ENCODE results near the gene NPHP1. TPM values are rescaled to one million over a fixed set of nuclear protein-coding genes. Genes with fewer than 3 reads are reported as not detected.
"Not testable (repeated sequence)": the region's sequence is repeated elsewhere in the genome, so short reads cannot be mapped to it uniquely, and the experiment has no call there.

The NPHP1 gene
- total RNA-seq, 1 donor from 2014 or later, result 3.6 TPM

DNA sequence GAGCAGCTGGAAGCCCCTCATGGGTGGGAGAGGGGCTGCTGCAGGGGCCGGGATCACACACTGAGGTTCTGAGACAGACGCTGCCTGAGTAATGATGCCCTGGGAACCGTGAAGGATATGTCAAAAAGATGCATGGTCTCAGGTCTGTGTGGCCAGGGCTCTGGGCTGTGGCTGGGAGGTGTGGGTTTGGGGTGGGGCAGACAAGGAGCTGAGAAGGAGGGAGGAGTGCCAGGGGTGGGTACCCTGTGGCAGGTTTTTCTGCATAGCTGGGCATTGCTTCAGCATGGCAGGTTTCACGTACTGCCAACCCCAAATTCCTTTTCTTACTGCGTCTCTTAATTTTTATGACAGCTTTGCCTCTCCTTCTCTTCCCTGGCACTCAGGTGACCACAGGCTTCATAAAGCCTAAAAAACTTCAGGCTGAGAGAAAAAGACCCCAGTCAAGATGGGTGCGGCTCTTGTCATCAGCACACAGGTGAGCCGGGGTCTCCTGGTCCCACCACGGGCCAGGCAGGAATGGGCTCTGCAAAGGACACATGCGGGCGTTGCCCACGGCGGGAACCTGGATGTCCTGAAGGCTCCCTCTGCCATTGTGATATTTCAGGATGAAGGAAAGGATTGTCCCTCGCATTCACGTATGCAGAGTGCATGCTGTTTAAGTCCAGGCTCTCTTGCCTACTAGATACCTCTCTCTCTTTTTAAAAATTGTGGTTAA lies 107.2 kb downstream of the NPHP1 start:
- H3K9me3 Mint-ChIP-seq (ENCODE audit: unreplicated experiment), result no peaks in the 10 kb centered on the region
- no peaks in the 10 kb centered on the region for H3K27me3 Mint-ChIP-seq (ENCODE audit: unreplicated experiment)
- no peak overlapping the region for H3K27ac Mint-ChIP-seq (ENCODE audit: unreplicated experiment)
- peaks cover 32% of the 10 kb centered on the region for H3K4me1 Mint-ChIP-seq (ENCODE audit: unreplicated experiment)
- no peak overlapping the region for H3K4me3 Mint-ChIP-seq (ENCODE audit: unreplicated experiment)
- DNase-seq (ENCODE audit: extremely low spot score, unreplicated experiment), result peak; percentile 60
- no peaks in the 10 kb centered on the region for H3K36me3 Mint-ChIP-seq (ENCODE audit: unreplicated experiment)
- no peak for TF ChIP-seq CTCF (IDR thresholded peaks at IDR 0.05)

DNA sequence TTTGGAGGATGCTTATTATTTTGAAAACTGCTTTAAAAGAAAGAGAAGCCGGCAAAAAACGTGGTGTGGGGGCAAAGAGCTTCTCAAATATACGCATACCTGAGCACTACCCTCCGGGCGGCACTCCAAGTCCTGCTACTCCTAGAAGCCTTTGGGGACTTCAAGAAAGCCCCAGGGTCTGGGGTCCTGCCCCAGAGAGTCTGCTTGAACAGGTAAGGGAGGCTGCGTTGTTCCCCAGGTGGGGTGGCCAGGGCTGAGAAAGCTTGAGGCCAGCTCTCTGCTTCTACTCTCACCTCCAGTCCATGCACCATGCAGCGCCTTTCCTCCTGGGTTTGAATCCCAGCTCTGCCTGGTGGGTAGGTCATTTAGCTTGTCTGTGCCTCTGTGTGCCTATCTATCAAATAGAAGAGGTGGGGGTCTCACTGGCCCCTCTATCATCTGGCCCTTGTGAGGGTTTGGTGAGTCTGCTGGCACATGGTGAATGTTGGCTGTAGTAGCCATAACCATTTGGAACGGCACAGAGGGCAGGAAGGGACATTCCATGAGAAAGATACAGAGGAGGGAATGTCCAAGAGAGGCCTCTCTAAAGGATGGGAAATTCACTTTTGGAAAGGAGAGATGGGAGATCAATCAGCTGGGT lies 108.7 kb downstream of the NPHP1 start:
- H3K9me3 Mint-ChIP-seq (ENCODE audit: unreplicated experiment), result no peaks in the 10 kb centered on the region
- TF ChIP-seq CTCF (IDR thresholded peaks at IDR 0.05), result no peak
- no peak overlapping the region for H3K27ac Mint-ChIP-seq (ENCODE audit: unreplicated experiment)
- no peak overlapping the region for H3K4me3 Mint-ChIP-seq (ENCODE audit: unreplicated experiment)
- H3K27me3 Mint-ChIP-seq (ENCODE audit: unreplicated experiment), result no peaks in the 10 kb centered on the region
- DNase-seq (ENCODE audit: extremely low spot score, unreplicated experiment), result peak; percentile 76
- peaks cover 16% of the 10 kb centered on the region for H3K4me1 Mint-ChIP-seq (ENCODE audit: unreplicated experiment)
- H3K36me3 Mint-ChIP-seq (ENCODE audit: unreplicated experiment), result no peaks in the 10 kb centered on the region

- H3K4me1 Mint-ChIP-seq (ENCODE audit: unreplicated experiment); H3K9me3 Mint-ChIP-seq (ENCODE audit: unreplicated experiment); H3K27me3 Mint-ChIP-seq (ENCODE audit: unreplicated experiment); H3K36me3 Mint-ChIP-seq (ENCODE audit: unreplicated experiment); H3K27ac Mint-ChIP-seq (ENCODE audit: unreplicated experiment); H3K4me3 Mint-ChIP-seq (ENCODE audit: unreplicated experiment); DNase-seq (ENCODE audit: extremely low spot score, unreplicated experiment): not testable (repeated sequence)
Measured at GRCh38 chr2:110094884-110095534, 109.8 kb downstream of the NPHP1 start.

DNA sequence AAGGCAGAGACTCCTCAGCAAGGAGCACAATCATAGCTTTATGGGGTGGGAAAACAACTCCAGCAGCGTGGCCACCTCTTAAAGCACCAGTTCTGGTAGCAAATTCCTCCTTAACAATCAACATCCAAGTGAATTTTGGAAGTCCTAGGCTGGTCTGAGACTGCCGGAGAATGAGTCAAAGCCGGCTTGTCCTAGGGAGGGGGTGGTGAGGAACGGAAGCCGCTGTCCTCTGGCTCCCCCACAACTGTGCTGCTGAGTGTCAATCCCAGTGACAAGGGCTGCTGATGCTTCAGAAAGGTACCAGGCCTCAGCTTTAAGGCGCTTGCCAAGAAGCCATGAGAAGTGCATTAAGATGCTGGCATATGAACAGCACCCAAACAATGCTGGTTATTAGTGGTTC lies 110.9 kb downstream of the NPHP1 start:
- not testable (repeated sequence) for H3K4me3 Mint-ChIP-seq (ENCODE audit: unreplicated experiment); DNase-seq (ENCODE audit: extremely low spot score, unreplicated experiment); H3K36me3 Mint-ChIP-seq (ENCODE audit: unreplicated experiment); H3K27ac Mint-ChIP-seq (ENCODE audit: unreplicated experiment); H3K27me3 Mint-ChIP-seq (ENCODE audit: unreplicated experiment); H3K9me3 Mint-ChIP-seq (ENCODE audit: unreplicated experiment); H3K4me1 Mint-ChIP-seq (ENCODE audit: unreplicated experiment)

DNA sequence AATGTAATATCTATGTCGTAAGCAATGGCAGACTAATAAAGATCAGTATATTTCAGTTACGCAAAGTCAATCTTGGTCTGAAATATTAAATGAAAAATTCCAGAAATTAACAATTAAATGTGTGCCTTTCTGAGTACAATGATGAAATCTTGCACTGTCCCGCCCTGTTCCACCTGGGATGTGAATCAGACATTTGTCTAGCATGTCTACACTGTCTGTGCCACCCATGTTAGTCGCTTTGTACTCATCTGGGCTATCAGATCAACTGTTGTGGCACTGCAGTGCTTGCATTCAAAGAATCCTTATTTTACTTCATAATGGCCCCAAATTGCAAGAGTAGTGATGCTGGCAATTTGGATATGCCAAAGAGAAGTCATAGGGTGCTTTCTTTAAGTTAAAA lies 114.6 kb downstream of the NPHP1 start:
- not testable (repeated sequence) for H3K36me3 Mint-ChIP-seq (ENCODE audit: unreplicated experiment); H3K4me1 Mint-ChIP-seq (ENCODE audit: unreplicated experiment); H3K27me3 Mint-ChIP-seq (ENCODE audit: unreplicated experiment); DNase-seq (ENCODE audit: extremely low spot score, unreplicated experiment); H3K9me3 Mint-ChIP-seq (ENCODE audit: unreplicated experiment); H3K4me3 Mint-ChIP-seq (ENCODE audit: unreplicated experiment); H3K27ac Mint-ChIP-seq (ENCODE audit: unreplicated experiment)

- H3K4me1 Mint-ChIP-seq (ENCODE audit: unreplicated experiment); DNase-seq (ENCODE audit: extremely low spot score, unreplicated experiment); H3K27me3 Mint-ChIP-seq (ENCODE audit: unreplicated experiment); H3K36me3 Mint-ChIP-seq (ENCODE audit: unreplicated experiment); H3K27ac Mint-ChIP-seq (ENCODE audit: unreplicated experiment); H3K4me3 Mint-ChIP-seq (ENCODE audit: unreplicated experiment); H3K9me3 Mint-ChIP-seq (ENCODE audit: unreplicated experiment): not testable (repeated sequence)
Measured at GRCh38 chr2:110083757-110084156, 121.1 kb downstream of the NPHP1 start.

GRCh38 chr2:110083162-110083561 lies 121.7 kb downstream of the NPHP1 start:
- H3K36me3 Mint-ChIP-seq (ENCODE audit: unreplicated experiment); DNase-seq (ENCODE audit: extremely low spot score, unreplicated experiment); H3K9me3 Mint-ChIP-seq (ENCODE audit: unreplicated experiment); H3K4me1 Mint-ChIP-seq (ENCODE audit: unreplicated experiment); H3K27ac Mint-ChIP-seq (ENCODE audit: unreplicated experiment); H3K27me3 Mint-ChIP-seq (ENCODE audit: unreplicated experiment); H3K4me3 Mint-ChIP-seq (ENCODE audit: unreplicated experiment): not testable (repeated sequence)

DNA sequence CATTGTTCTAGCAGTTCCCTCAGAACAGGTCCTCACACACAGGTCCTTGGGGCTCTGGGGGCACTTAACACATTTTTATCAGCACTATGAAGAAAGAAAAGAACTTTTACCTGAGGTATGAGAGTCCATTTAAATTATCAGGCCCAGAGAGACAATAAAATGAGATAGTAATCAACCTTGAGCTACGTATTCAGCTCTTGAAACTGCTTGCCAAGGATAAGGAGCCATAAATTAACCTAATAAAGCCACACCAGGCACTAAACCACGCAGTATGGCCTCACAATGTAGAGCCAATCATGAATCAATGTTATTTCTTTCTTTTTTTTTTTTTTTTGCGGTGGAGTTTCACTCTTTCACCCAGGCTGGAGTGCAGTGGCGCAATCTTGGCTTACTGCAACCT lies 126.7 kb downstream of the NPHP1 start:
- not testable (repeated sequence) for H3K27me3 Mint-ChIP-seq (ENCODE audit: unreplicated experiment); H3K9me3 Mint-ChIP-seq (ENCODE audit: unreplicated experiment); H3K36me3 Mint-ChIP-seq (ENCODE audit: unreplicated experiment); H3K27ac Mint-ChIP-seq (ENCODE audit: unreplicated experiment); DNase-seq (ENCODE audit: extremely low spot score, unreplicated experiment); H3K4me1 Mint-ChIP-seq (ENCODE audit: unreplicated experiment); H3K4me3 Mint-ChIP-seq (ENCODE audit: unreplicated experiment)

DNA sequence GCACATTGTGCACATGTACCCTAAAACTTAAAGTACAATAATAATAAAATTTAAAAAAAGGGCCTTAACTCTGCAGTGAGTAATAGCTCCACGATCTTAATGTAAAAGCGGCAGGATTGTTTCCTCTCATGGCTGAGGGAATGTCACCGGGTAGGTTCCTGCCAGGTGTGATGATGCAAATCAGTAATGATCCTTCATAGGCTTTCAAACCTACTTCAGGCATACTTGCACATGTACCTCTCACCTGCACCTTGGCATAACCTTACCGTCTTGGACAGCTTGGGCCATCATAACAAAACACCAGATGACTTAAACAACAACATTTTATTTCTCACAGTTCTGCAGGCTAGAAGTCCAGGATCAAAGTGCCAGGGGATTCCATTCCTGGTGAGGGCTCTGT lies 128.9 kb downstream of the NPHP1 start:
- not testable (repeated sequence) for DNase-seq (ENCODE audit: extremely low spot score, unreplicated experiment); H3K4me1 Mint-ChIP-seq (ENCODE audit: unreplicated experiment); H3K27me3 Mint-ChIP-seq (ENCODE audit: unreplicated experiment); H3K9me3 Mint-ChIP-seq (ENCODE audit: unreplicated experiment); H3K4me3 Mint-ChIP-seq (ENCODE audit: unreplicated experiment); H3K27ac Mint-ChIP-seq (ENCODE audit: unreplicated experiment); H3K36me3 Mint-ChIP-seq (ENCODE audit: unreplicated experiment)

Measured in osteocyte (in vitro differentiated cells).